NCI-H2196 (cell line): ENCODE data around the gene MIER1.

Experiments
- DNase-seq: peaks from one replicate; lab custom pipeline; 2025; ENCODE audit not compliant: unreplicated experiment; lab: John Stamatoyannopoulos, UW

The MIER1 gene

GRCh38 chr1:66996018-66996682 is 71.4 kb downstream of the MIER1 start:
- peak; percentile 83 for DNase-seq

GRCh38 chr1:66998972-66999371 is 74.2 kb downstream of the MIER1 start:
- no peak for DNase-seq

- DNase-seq, result no peak
These were observed 75.0 kb downstream of the MIER1 start for GRCh38 chr1:66999640-67000400.

- DNase-seq, result no peak
These were observed 77.1 kb downstream of the MIER1 start for GRCh38 chr1:67001682-67002425.

- DNase-seq, result peak; percentile 91
These were observed 79.4 kb downstream of the MIER1 start for GRCh38 chr1:67004176-67004575.

- peak; percentile 78 for DNase-seq
These were observed 80.3 kb downstream of the MIER1 start for GRCh38 chr1:67005068-67005467.

GRCh38 chr1:67009792-67010191 is 85.0 kb downstream of the MIER1 start:
- no peak for DNase-seq

- DNase-seq, result no peak
These were observed 88.8 kb downstream of the MIER1 start for GRCh38 chr1:67013573-67013972.

- no peak for DNase-seq
These were observed 93.8 kb downstream of the MIER1 start for GRCh38 chr1:67018574-67018973.

- no peak for DNase-seq
These were observed 94.3 kb downstream of the MIER1 start for GRCh38 chr1:67019121-67019520.

- DNase-seq, result no peak
These were observed 94.9 kb downstream of the MIER1 start for GRCh38 chr1:67019600-67020136.

GRCh38 chr1:67020304-67020703 is 95.5 kb downstream of the MIER1 start:
- DNase-seq, result no peak

GRCh38 chr1:67020765-67021164 is 96.0 kb downstream of the MIER1 start:
- DNase-seq, result no peak

GRCh38 chr1:67029472-67029871 is 104.7 kb downstream of the MIER1 start:
- DNase-seq, result no peak

GRCh38 chr1:67031121-67031858 is 106.5 kb downstream of the MIER1 start:
- DNase-seq, result no peak

GRCh38 chr1:67031859-67032247 is 107.1 kb downstream of the MIER1 start:
- DNase-seq, result no peak
